Spleen (tissue), 11 donors: Measurements from ENCODE around the gene KLLN. TPM values are rescaled to one million over a fixed set of nuclear protein-coding genes. Genes with fewer than 3 reads are reported as not detected.
"Not testable (repeated sequence)": the region's sequence is repeated elsewhere in the genome, so short reads cannot be mapped to it uniquely, and the experiment has no call there.

Source experiments
- DNase-seq: peaks from one replicate; pipeline ENCODE4 v3.0.0-alpha.2; 2020
- H3K27ac ChIP-seq, 8 donors: fragments of 200-600 bp; sonication (generic) in 7 of 8; 1 replicate in 4 of 8; 2 replicates in 4 of 8; pipeline versions ENCODE4 v1.5.0 to v1.8.0; 2016 to 2021; ENCODE audit warnings: inconsistent platforms in 4 of 8, mild to moderate bottlenecking in 4 of 8, moderate library complexity in 1 of 8
- H3K27me3 ChIP-seq, 7 donors: fragments of 200-600 bp; sonication (generic) in 6 of 7; replicated peaks in 1 of 7; 1 replicate in 4 of 7; 2 replicates in 3 of 7; pipeline versions ENCODE4 v1.5.0 to v1.8.0; 2016 to 2021; ENCODE audit warnings: inconsistent platforms in 3 of 7, mild to moderate bottlenecking in 1 of 7
- H3K36me3 ChIP-seq, 6 donors: fragments of 200-600 bp; sonication (generic) in 5 of 6; 1 replicate in 4 of 6; 2 replicates in 2 of 6; pipeline versions ENCODE4 v1.5.0 to v1.8.0; 2016 to 2021; ENCODE audit warnings: inconsistent platforms in 2 of 6
- H3K4me1 ChIP-seq, 6 donors: fragments of 200-600 bp; sonication (generic) in 5 of 6; 1 replicate in 3 of 6; 2 replicates in 3 of 6; pipeline versions ENCODE4 v1.5.0 to v1.8.0; 2016 to 2021; ENCODE audit warnings: inconsistent platforms in 3 of 6
- H3K4me3 ChIP-seq, 8 donors: fragments of 200-600 bp; sonication (generic) in 7 of 8; 1 replicate in 4 of 8; 2 replicates in 4 of 8; pipeline versions ENCODE4 v1.5.0 to v1.8.0; 2016 to 2021; ENCODE audit warnings: inconsistent platforms in 4 of 8, mild to moderate bottlenecking in 4 of 8, moderate library complexity in 2 of 8
- H3K9me3 ChIP-seq, 8 donors: fragments of 200-600 bp; sonication (generic) in 7 of 8; 1 replicate in 4 of 8; 2 replicates in 4 of 8; pipeline versions ENCODE4 v1.5.0 to v1.8.0; 2016 to 2021; ENCODE audit warnings: inconsistent platforms in 4 of 8
- CTCF ChIP-seq, 11 experiments: fragments of 200-600 bp in 7 of 11; fragments of 450-650 bp in 4 of 11; sonication (generic) in 4 of 11; IDR thresholded peaks in 8 of 11; conservative IDR thresholded peaks in 3 of 11; 1 replicate in 7 of 11; 2 replicates in 4 of 11; pipeline versions ENCODE4 v1.4.0 to v1.8.0; 2016 to 2021; ENCODE audit warnings: antibody characterized with exemption in 11 of 11, inconsistent platforms in 4 of 11, mild to moderate bottlenecking in 1 of 11
- POLR2A ChIP-seq, 3 donors: fragments of 450-650 bp; IDR thresholded peaks; one replicate each; pipeline ENCODE4 v1.5.1; 2017; ENCODE audit warnings: antibody characterized with exemption in 3 of 3, mild to moderate bottlenecking in 1 of 3
- POLR2AphosphoS5 ChIP-seq, 3 donors: sonication (generic); formaldehyde crosslinking; IDR thresholded peaks; one replicate each; pipeline ENCODE4 v1.5.1; 2017; ENCODE audit warnings: antibody characterized with exemption in 3 of 3
- WGBS, 5 donors: extraction: QIAGEN DNeasy Blood & Tissue Kit in 3 of 5; methylation state at CpG; one replicate each; pipeline versions ENCODE4 v1.1.5 to v1.1.7; 2013 to 2018; 5-methylcytosine and 5-hydroxymethylcytosine counted together
- intact Hi-C: fragments of 100-400 bp; cut with DNase I; formaldehyde crosslinking; loops from one replicate; pipeline ENCODE4 v1.15.0; 2023; ENCODE audit warnings: low total_unique reads
- polyA plus RNA-seq, 3 donors: library from polyadenylated mRNA; stranded (reverse); fragments of 200-250 nt; gene quantifications; one replicate each; pipeline ENCODE4 v1.2.1, GENCODE V29; 2013
- total RNA-seq, 7 donors: library from RNA; depleted of rRNA in 3 of 7; stranded (reverse); fragments of >200 nt in 3 of 7; fragmentation: NEBNext Ultra II Directional in 4 of 7; extraction: Animal tissue kit (Norgen Biotek cat#: 25700) in 4 of 7; gene quantifications; one replicate each; pipeline versions ENCODE4 v1.1.0 to v1.2.1, GENCODE V29; 2016 to 2021
- donor health status: healthy with polysubstance abuse.
- donor health status: DM: no; HTN: no; CAD: no; lungs with moderate emphysema.
- donor health status: DM: no; HTN: no; CAD: no.
- donor health status: Bipolar disorder and iron deficiency.
- donor health status: healthy.
- donor health status: DM: no; HTN: no; CAD: no.
- donor health status: DM: yes; HTN: yes; CAD: no.

The KLLN gene
- total and polyA plus RNA-seq, 10 donors: 0.52 to 2.2 (median 0.99) TPM

- Histone ChIP-seq H3K4me1 (peaks cover 32 to 68% (median 63%) of the 10 kb centered on the region in 6 donors), H3K36me3 (peaks cover 0 to 5% (median 0%) of the 10 kb centered on the region in 6 donors), H3K9me3 (no peaks in the 10 kb centered on the region), H3K27me3 (no peaks in the 10 kb centered on the region), H3K27ac (peak overlapping the region; percentile 90 to 100 (median 99)), H3K4me3 (peak overlapping the region; percentile 83 to 96 (median 91))
- intact Hi-C loops: loop anchor here (10.0 kb wide), 1 partner anchor 69 kb away; no protein-coding TSS in a partner anchor
- TF ChIP-seq POLR2A (IDR thresholded peaks at IDR 0.05): no peak
- TF ChIP-seq POLR2AphosphoS5 (IDR thresholded peaks at IDR 0.05): no peak
- TF ChIP-seq CTCF (IDR thresholded peaks at IDR 0.05 in 8 of 11, conservative IDR thresholded peaks at IDR 0.05 in 3 of 11): no peak
- DNase-seq: no peak
- WGBS, 5 donors: 2 to 3% (median 2%) methylated on average over 4 of the region's 4 CpGs
Measured at GRCh38 chr10:87865241-87865881, 2.0 kb upstream of the KLLN start.

- WGBS, 5 donors: 0 to 2% (median 1%) methylated on average over 16 of the region's 16 CpGs
- Histone ChIP-seq H3K27ac (peak overlapping the region; percentile 90 to 100 (median 99)), H3K9me3 (no peaks in the 10 kb centered on the region), H3K36me3 (peaks cover 0 to 5% (median 0%) of the 10 kb centered on the region in 6 donors), H3K4me1 (peaks cover 29 to 65% (median 61%) of the 10 kb centered on the region in 6 donors), H3K27me3 (no peaks in the 10 kb centered on the region), H3K4me3 (peak overlapping the region; percentile 83 to 96 (median 91))
- no peak for TF ChIP-seq POLR2A (IDR thresholded peaks at IDR 0.05)
- peak in 1 of 3 donors; percentile 58 for TF ChIP-seq POLR2AphosphoS5 (IDR thresholded peaks at IDR 0.05)
- no peak for TF ChIP-seq CTCF (IDR thresholded peaks at IDR 0.05 in 8 of 11, conservative IDR thresholded peaks at IDR 0.05 in 3 of 11)
- DNase-seq: no peak
- intact Hi-C loops: loop anchor here (5.0 to 10.0 kb wide), 3 partner anchors 70 to 523 kb away; no protein-coding TSS in a partner anchor
Measured at GRCh38 chr10:87864496-87865059, 1.2 kb upstream of the KLLN start.

- WGBS, 5 donors: 0% methylated on average over 22 to 47 of the region's 47 CpGs
- not testable (repeated sequence) for H3K27me3 ChIP-seq, H3K36me3 ChIP-seq, H3K9me3 ChIP-seq
- Histone ChIP-seq H3K4me1 (peaks cover 25 to 60% (median 56%) of the 10 kb centered on the region in 6 donors), H3K4me3 (peak overlapping the region; percentile 83 to 96 (median 91)), H3K27ac (peak overlapping the region; percentile 90 to 100 (median 99))
- intact Hi-C loops: loop anchor here (5.0 to 10.0 kb wide), 3 partner anchors 71 to 523 kb away; no protein-coding TSS in a partner anchor
- peak; percentile 89 for DNase-seq
- TF ChIP-seq POLR2AphosphoS5 (IDR thresholded peaks at IDR 0.05): peak in 2 of 3 donors; percentile 43 to 74
Measured at GRCh38 chr10:87863951-87864495, 690 bp upstream of the KLLN start.

GRCh38 chr10:87862679-87863052 lies 667 bp downstream of the KLLN start:
- Histone ChIP-seq H3K4me1 (peaks cover 15 to 46% (median 42%) of the 10 kb centered on the region in 6 donors), H3K9me3 (no peaks in the 10 kb centered on the region), H3K27me3 (no peaks in the 10 kb centered on the region), H3K4me3 (peak overlapping the region; percentile 83 to 96 (median 91)), H3K27ac (peak overlapping the region; percentile 90 to 100 (median 99)), H3K36me3 (no peaks in the 10 kb centered on the region)
- no peak for DNase-seq
- TF ChIP-seq POLR2A (IDR thresholded peaks at IDR 0.05): no peak
- no peak for TF ChIP-seq POLR2AphosphoS5 (IDR thresholded peaks at IDR 0.05)
- no peak for TF ChIP-seq CTCF (IDR thresholded peaks at IDR 0.05 in 8 of 11, conservative IDR thresholded peaks at IDR 0.05 in 3 of 11)
- WGBS, 5 donors: 0 to 1% (median 1%) methylated on average over 20 to 21 of the region's 21 CpGs
- intact Hi-C loops: loop anchor here (5.0 to 10.0 kb wide), 3 partner anchors 72 to 525 kb away; no protein-coding TSS in a partner anchor
